Liver (tissue), 9 donors: ENCODE data around the gene CORO2A. TPM values are rescaled to one million over a fixed set of nuclear protein-coding genes. Genes with fewer than 3 reads are reported as not detected.

Experiments
- DNase-seq: peaks from one replicate; pipeline ENCODE4 v3.0.0-alpha.2; 2017; ENCODE audit warnings: low spot score
- H3K27ac ChIP-seq, 2 donors: one replicate each; pipeline ENCODE4 v1.7.0; 2013; ENCODE audit warnings: inconsistent platforms in 2 of 2, low read length in 2 of 2, control low read depth in 1 of 2, low read depth in 1 of 2, mild to moderate bottlenecking in 1 of 2
- H3K27me3 ChIP-seq, 4 donors: one replicate each; pipeline versions ENCODE4 v1.6.1 to v1.7.0; 2013; ENCODE audit warnings: low read length in 3 of 4, inconsistent platforms in 1 of 4, mild to moderate bottlenecking in 1 of 4, moderate library complexity in 1 of 4; ENCODE audit not compliant: control insufficient read depth in 4 of 4, insufficient read depth in 4 of 4
- H3K36me3 ChIP-seq, 4 donors: one replicate each; pipeline versions ENCODE4 v1.6.1 to v1.7.0; 2013; ENCODE audit warnings: low read length in 3 of 4, mild to moderate bottlenecking in 3 of 4, low read depth in 1 of 4, moderate library complexity in 1 of 4; ENCODE audit not compliant: control insufficient read depth in 4 of 4, insufficient read depth in 3 of 4
- H3K4me1 ChIP-seq, 4 donors: one replicate each; pipeline versions ENCODE4 v1.6.1 to v1.7.0; 2013; ENCODE audit warnings: low read length in 3 of 4, mild to moderate bottlenecking in 3 of 4, moderate library complexity in 1 of 4; ENCODE audit not compliant: control insufficient read depth in 4 of 4, insufficient read depth in 4 of 4
- H3K4me3 ChIP-seq, 3 donors: one replicate each; pipeline versions ENCODE4 v1.6.1 to v1.7.0; 2013; ENCODE audit warnings: low read length in 3 of 3, control low read depth in 1 of 3, low read depth in 1 of 3, mild to moderate bottlenecking in 1 of 3
- H3K9ac ChIP-seq, 2 donors: one replicate each; pipeline ENCODE4 v1.7.0; 2013; ENCODE audit warnings: low read length in 2 of 2, mild to moderate bottlenecking in 2 of 2, moderate library complexity in 2 of 2, control low read depth in 1 of 2, low read depth in 1 of 2
- H3K9me3 ChIP-seq, 4 donors: one replicate each; pipeline versions ENCODE4 v1.6.1 to v1.7.0; 2013; ENCODE audit warnings: low read length in 3 of 4; ENCODE audit not compliant: control insufficient read depth in 4 of 4
- ATF3 ChIP-seq: IDR thresholded peaks from 2 replicates; pipeline ENCODE4 v1.6.1; 2016; ENCODE audit warnings: antibody characterized with exemption
- CTCF ChIP-seq: fragments of 150-350 bp; IDR thresholded peaks from 2 replicates; pipeline ENCODE4 v1.5.1; 2017; ENCODE audit warnings: improper control_type of control experiment, low read depth, low read length; ENCODE audit not compliant: missing input control
- EGR1 ChIP-seq, 2 donors: IDR thresholded peaks; 2 replicates each; pipeline ENCODE4 v1.6.1; 2016 to 2018; ENCODE audit warnings: antibody characterized with exemption in 2 of 2, low read depth in 2 of 2
- FOXA2 ChIP-seq: IDR thresholded peaks from 2 replicates; pipeline ENCODE4 v1.6.1; 2016; ENCODE audit warnings: antibody characterized with exemption
- GABPA ChIP-seq, 2 donors: IDR thresholded peaks in 1 of 2; conservative IDR thresholded peaks in 1 of 2; 2 replicates each; pipeline ENCODE4 v1.6.1; 2016; ENCODE audit warnings: antibody characterized with exemption in 2 of 2, mild to moderate bottlenecking in 1 of 2, moderate library complexity in 1 of 2
- HNF4G ChIP-seq: IDR thresholded peaks from 2 replicates; pipeline ENCODE4 v1.6.1; 2016; ENCODE audit warnings: antibody characterized with exemption
- NR2F2 ChIP-seq: IDR thresholded peaks from 2 replicates; pipeline ENCODE4 v1.6.1; 2016; ENCODE audit warnings: antibody characterized with exemption
- RAD21 ChIP-seq, 2 donors: IDR thresholded peaks; 2 replicates each; pipeline ENCODE4 v1.6.1; 2016; ENCODE audit warnings: antibody characterized with exemption in 2 of 2, mild to moderate bottlenecking in 2 of 2
- REST ChIP-seq: IDR thresholded peaks from 2 replicates; pipeline ENCODE4 v1.6.1; 2016; ENCODE audit warnings: antibody characterized with exemption, mild to moderate bottlenecking
- SP1 ChIP-seq: IDR thresholded peaks from 2 replicates; pipeline ENCODE4 v1.6.1; 2018; ENCODE audit warnings: antibody characterized with exemption, mild to moderate bottlenecking
- TAF1 ChIP-seq: conservative IDR thresholded peaks from 2 replicates; pipeline ENCODE4 v1.6.1; 2016; ENCODE audit warnings: antibody characterized with exemption, mild to moderate bottlenecking
- YY1 ChIP-seq: IDR thresholded peaks from 2 replicates; pipeline ENCODE4 v1.6.1; 2016; ENCODE audit warnings: antibody characterized with exemption, mild to moderate bottlenecking
- ZBTB33 ChIP-seq: IDR thresholded peaks from 2 replicates; pipeline ENCODE4 v1.6.1; 2016; ENCODE audit warnings: antibody characterized with exemption
- WGBS: extraction: QIAGEN DNeasy Blood & Tissue Kit; methylation state at CpG from one replicate; pipeline ENCODE4 v1.1.7; 2013; 5-methylcytosine and 5-hydroxymethylcytosine counted together
- polyA plus RNA-seq, 2 donors: library from polyadenylated mRNA; stranded (reverse) in 1 of 2; unstranded in 1 of 2; fragments of 200-250 nt in 1 of 2; fragments of >200 nt in 1 of 2; fragmentation: Nextera tagmentation in 1 of 2; extraction: Ambion mirVana in 1 of 2; gene quantifications; one replicate each; pipeline versions ENCODE4 v1.2.1 to v1.2.3, GENCODE V29; 2013 to 2015
- total RNA-seq, 2 donors: library from RNA; depleted of rRNA; stranded (reverse); fragments of >200 nt; gene quantifications; one replicate each; pipeline ENCODE4 v1.2.3, GENCODE V29; 2014
- donor health status: healthy.
- donor health status: healthy.
- donor health status: healthy.
- donor health status: healthy.
- donor health status: healthy.

The CORO2A gene
- total and polyA plus RNA-seq, 4 donors: 1.2 to 2.8 (median 1.4) TPM

GRCh38 chr9:98105006-98105405, 87.4 kb downstream of the CORO2A start:
- Histone ChIP-seq H3K4me3 (no peak overlapping the region), H3K27ac (no peak overlapping the region), H3K36me3 (peaks cover 0 to 3% (median under 1%) of the 10 kb centered on the region in 4 donors), H3K4me1 (peaks cover 4 to 19% (median 11%) of the 10 kb centered on the region in 4 donors), H3K27me3 (no peaks in the 10 kb centered on the region), H3K9me3 (no peaks in the 10 kb centered on the region), H3K9ac (no peak overlapping the region)
- DNase-seq: no peak
- 94% methylated on average over 7 of the region's 7 CpGs for WGBS
- TF ChIP-seq YY1: no peak
- TF ChIP-seq FOXA2: no peak
- TF ChIP-seq CTCF: no peak
- no peak for TF ChIP-seq TAF1
- no peak for TF ChIP-seq ZBTB33
- TF ChIP-seq HNF4G: no peak
- no peak for TF ChIP-seq EGR1 (IDR thresholded peaks at IDR 0.05; ENCODE audit: low read depth in 2 of 2)
- no peak for TF ChIP-seq GABPA (IDR thresholded peaks at IDR 0.05 in 1 of 2, conservative IDR thresholded peaks at IDR 0.05 in 1 of 2)

- no peaks in the 10 kb centered on the region for H3K27me3 ChIP-seq
- H3K4me1 ChIP-seq: peaks cover 4 to 19% (median 11%) of the 10 kb centered on the region in 4 donors
- WGBS: 91% methylated on average over 3 of the region's 3 CpGs
- no peak overlapping the region for H3K4me3 ChIP-seq
- no peak overlapping the region for H3K9ac ChIP-seq
- TF ChIP-seq GABPA (IDR thresholded peaks at IDR 0.05 in 1 of 2, conservative IDR thresholded peaks at IDR 0.05 in 1 of 2) (no peak), ATF3 (no peak), NR2F2 (no peak), TAF1 (no peak), CTCF (no peak), RAD21 (IDR thresholded peaks at IDR 0.05) (no peak), FOXA2 (no peak), YY1 (no peak), SP1 (no peak), EGR1 (IDR thresholded peaks at IDR 0.05; ENCODE audit: low read depth in 2 of 2) (no peak), REST (no peak)
- H3K36me3 ChIP-seq: peaks cover 0 to 3% (median 3%) of the 10 kb centered on the region in 4 donors
- H3K9me3 ChIP-seq: no peaks in the 10 kb centered on the region
- no peak overlapping the region for H3K27ac ChIP-seq
- no peak for DNase-seq
These were observed 88.0 kb downstream of the CORO2A start for GRCh38 chr9:98104445-98104881.
